GM18502 (cell line): ENCODE results near the gene MSLN.

Source experiments
- ATAC-seq: cut with Tn5 transposase; IDR thresholded peaks from one replicate; pipeline ENCODE4 v1.9.1; 2021; ENCODE audit warnings: mild to moderate bottlenecking; ENCODE audit not compliant: unreplicated experiment, poor library complexity

The MSLN gene

GRCh38 chr16:787978-788398 lies 27.5 kb downstream of the MSLN start, which contains the start of gene RPUSD1:
Gene RPUSD1, minus strand, starts transcription at chr16:788381. Its CDS starts 644 bp downstream, at chr16:787737.
- peak; percentile 28 for ATAC-seq

DNA sequence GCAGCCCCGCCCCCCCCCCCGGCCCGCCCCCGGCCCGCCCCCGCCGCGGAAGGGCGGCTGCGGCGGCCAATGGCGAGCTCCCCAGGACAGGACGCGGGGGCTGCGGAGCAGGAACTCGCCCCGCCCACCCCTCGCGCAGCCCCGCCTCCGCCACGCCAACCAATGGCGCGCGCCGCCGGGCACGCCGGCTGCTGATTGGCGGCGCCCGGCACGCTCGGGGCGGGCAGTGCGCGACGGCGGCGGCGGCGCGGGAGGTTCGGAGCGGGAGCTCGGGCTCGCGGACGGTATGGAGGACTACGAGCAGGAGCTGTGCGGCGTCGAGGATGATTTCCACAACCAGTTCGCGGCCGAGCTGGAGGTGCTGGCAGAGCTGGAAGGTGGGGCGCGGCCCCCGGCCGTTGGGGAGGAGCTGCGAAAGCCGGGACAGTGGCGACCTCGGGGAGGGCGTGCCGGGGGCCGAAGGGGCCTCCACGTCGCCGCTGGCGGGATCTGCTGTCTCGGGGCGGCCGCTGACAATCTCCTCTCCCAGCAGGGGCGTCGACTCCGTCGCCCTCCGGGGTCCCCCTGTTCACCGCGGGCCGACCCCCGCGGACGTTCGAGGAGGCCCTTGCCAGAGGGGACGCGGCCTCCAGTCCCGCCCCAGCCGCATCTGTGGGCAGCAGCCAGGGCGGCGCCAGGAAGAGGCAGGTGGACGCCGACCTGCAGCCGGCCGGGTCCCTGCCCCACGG lies 28.0 kb downstream of the MSLN start, which contains the start of gene CHTF18:
Gene CHTF18, plus strand, starts transcription at position 222 of the 728 bp plus-strand sequence. Its CDS starts 65 bp downstream, at position 287.
- ATAC-seq: peak; percentile 78

DNA sequence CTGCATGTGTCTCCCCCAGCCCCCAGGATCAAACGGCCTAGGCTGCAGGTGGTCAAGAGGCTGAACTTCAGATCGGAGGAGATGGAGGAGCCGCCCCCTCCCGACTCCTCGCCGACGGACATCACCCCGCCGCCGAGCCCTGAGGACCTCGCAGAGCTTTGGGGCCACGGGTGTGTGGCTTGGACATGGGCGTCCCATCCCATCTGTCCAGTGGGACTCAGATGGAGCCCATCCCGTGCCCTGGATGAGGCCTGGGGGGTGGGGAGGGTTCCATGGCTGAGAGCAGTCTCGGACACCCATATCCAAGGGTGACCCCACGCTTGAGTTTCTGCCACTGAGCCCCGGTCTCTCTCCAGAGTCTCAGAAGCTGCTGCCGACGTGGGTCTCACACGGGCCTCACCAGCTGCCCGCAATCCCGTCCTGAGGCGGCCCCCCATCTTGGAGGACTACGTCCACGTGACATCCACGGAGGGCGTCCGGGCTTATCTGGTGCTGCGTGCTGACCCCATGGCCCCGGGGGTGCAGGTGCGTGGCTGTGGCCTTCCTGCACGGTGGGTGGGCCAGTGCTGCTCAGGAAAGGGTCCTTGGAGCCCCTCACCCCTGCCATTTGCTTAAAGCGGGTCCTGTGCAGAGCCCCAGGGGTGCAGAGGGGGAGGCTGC lies 28.8 kb downstream of the MSLN start:
- ATAC-seq: no peak

GRCh38 chr16:790086-790485 lies 29.6 kb downstream of the MSLN start:
- no peak for ATAC-seq

DNA sequence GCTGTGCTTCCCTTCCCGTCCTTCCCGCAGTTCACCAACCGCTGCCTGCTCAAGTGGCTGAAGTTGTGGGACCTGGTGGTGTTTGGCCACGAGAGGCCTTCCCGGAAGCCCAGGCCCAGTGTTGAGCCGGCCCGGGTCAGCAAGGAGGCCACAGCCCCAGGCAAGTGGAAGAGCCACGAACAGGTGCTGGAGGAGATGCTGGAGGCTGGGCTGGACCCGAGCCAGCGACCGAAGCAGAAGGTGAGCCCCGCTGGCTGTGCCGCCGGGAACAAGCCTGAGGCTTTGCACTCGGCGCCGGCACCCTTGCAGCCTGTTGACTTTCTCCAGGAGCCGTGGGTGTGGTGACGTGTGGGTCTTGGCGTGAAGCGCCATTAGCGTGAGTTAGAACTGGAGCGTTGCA lies 30.6 kb downstream of the MSLN start:
- ATAC-seq: no peak

DNA sequence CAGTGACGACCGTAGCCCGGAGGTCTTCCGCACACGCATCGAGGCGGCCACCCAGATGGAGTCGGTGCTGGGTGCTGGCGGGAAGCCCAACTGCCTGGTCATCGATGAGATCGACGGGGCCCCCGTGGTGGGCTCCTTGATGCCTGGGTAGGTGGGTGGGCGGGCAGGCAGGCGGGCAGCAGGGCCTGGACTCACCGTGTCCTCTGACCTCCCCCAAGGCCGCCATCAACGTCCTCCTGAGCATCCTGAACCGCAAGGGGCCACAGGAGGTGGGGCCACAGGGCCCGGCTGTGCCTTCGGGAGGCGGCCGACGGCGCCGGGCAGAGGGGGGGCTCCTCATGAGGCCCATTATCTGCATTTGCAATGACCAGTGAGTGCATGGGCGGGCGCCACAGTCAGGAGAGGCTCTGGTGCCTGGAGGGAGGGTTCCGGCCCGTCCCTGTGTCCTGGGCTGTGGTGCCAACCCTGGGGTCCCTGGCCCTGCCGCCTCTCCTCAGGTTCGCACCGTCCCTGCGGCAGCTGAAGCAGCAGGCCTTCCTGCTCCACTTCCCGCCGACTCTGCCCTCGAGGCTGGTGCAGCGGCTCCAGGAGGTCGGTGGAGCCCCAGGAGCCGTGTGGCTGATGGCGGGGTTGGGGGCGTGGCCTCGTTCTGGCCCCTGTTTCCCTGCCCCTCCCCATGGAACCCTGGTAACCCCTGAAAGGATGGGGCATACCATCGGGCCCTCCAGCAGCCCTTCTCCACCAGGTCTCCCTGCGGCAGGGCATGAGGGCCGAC lies 31.9 kb downstream of the MSLN start:
- no peak for ATAC-seq

DNA sequence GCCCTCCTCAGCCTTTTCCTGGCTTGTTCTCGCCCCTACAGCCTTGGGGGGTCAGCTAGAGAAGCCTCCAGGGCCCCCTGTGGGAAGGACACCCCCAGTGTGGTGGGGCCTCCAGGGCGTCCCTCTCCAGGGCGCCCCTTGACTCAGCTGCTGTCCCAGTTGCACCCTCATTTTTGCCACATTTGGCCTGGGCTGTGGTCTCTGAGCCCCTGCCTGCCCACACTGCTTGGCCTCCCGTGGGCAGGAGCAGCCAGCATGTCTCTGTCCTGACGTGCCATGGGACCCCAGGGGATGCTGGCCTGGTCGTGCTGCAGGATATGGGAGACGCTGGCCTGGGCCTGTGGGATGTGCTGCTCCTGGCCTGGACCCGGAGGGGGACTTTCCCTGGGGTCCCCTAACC lies 32.9 kb downstream of the MSLN start:
- no peak for ATAC-seq

GRCh38 chr16:794091-794822 lies 33.7 kb downstream of the MSLN start:
- no peak for ATAC-seq

GRCh38 chr16:794853-795466 lies 34.4 kb downstream of the MSLN start:
- no peak for ATAC-seq

GRCh38 chr16:795580-796229 lies 35.2 kb downstream of the MSLN start:
- ATAC-seq: no peak

DNA sequence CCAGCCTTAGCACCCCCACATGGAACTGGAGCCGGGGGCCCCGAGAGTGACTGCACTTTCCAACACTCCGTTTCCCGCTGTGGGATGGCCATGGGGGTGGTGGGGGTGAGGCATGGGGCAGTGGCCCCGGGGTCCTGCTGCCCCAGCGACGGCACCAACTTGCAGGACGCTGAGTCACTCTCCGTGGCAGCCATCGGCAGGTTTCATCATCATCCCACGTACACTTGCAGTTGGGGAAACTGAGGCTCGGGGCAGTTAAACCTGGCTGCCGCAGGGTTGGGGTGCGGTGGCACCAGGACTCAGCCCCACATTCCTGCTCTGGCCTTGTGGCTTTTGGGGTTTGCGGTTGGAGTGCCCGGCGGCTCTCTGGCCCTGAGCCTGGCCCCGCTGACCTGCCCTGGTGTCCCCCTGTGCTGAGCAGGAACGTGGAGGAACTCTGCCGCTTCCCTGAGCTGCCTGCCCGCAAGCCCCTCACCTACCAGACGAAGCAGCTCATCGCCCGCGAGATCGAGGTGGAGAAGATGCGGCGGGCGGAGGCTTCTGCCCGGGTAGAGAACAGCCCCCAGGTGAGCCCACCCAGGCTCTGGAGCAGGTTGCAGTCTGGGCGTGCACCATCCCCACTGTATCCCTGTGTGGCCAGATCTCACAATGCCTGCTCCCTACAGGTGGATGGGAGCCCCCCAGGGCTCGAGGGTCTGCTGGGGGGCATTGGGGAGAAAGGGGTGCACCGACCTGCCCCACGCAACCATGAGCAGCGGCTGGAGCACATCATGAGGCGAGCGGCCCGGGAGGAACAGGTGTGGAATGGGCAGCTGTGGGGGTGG lies 36.0 kb downstream of the MSLN start:
- ATAC-seq: no peak

DNA sequence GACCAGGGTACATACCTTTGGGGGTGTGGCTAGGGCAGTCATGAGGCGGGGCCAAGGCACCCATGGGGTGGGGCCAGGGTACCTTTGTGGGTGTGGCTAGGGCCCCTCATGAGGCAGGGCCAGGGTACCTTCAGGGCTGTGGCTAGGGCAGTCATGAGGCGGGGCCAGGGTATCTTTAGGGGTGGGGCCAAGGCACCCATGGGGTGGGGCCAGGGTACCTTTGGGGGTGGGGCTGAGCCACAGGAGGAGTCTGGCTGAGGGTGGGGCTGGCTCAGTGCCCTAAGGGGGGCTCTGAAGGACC lies 36.5 kb downstream of the MSLN start:
- no peak for ATAC-seq

- no peak for ATAC-seq
These were observed 37.2 kb downstream of the MSLN start for GRCh38 chr16:797686-798085.

- ATAC-seq: no peak
These were observed 38.1 kb downstream of the MSLN start for GRCh38 chr16:798666-799065.

DNA sequence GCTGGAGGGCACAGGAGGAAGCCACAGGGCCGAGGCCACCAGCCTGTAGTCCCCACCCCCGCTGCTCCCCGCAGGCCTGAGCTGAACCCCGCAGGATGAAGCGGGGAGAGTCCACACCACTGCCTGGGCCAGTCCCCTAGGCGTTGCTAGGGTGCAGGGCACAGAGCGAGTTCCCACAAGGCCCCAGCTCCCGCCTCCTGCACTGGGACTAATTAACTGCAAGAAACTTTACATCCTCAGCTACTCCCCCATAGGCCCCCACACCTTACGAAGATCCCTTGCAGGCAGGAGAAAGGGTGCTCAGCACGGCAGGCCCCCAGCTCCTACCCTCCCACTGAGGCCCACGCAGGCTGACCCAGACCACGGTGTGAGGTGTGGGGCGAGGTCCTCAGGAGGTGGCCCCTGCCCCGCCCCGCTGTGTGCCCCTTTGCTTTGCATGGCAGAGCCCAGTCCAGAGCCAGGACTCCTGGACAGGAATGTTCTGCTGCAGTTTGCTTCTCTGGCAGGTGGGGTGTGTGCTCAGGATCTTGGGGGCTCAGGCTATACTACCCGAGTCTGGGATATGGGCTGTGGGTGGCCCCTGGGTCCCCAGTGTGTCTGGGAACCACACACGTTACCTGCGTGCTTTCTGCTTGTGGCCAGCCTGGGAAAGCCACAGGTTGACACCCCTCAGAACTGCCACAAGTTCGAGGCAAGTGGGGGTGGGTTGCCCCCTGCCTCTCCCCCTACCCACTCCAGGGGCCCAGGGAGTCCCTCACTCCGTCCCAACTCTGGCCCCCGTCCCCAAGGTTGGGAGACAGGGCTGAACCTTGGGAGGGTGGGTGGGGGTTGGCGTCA lies 38.8 kb downstream of the MSLN start:
- ATAC-seq: no peak

DNA sequence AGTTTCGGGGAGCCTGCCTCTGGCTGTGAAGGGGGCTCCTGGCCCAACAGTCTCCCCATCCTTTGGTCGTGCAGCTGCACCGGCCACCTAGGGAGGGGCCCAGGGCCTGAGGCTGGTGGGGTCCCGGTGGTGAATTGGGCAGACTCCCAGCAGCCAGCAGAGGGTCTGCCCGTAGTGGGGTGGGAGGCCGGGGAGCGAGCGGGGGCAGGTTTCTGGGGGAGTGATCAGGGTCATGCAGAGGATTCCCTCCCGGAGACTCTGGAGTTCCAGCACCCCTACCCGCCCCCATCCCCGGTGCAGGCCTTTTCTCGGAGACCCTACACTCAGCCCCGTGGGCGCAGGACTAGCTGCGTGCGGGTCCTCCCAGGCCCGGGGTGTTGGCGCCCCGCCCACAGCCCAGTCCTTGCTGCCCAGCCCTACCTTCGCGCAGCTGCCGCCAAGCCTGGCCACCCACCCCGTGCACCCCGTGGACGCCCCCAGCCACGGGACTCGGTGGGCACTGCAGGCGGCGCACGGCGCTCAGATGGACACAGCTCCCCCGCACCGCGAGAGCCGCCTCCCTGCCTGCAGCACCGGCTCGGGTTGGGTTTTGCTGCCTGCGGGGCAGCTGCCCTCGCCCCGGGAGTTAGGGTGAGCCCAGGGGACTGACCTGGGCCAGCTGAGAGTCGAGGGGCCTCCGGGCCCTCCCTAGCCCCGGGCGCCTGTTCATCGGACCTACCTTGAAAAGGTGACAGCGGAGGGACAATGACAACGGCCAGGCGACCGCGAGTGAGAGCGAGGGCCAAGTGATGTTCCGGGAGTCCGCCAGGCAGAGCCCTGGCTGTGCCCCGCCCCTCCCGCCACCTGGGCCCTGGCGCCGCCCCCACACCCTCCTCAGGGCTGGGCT lies 39.7 kb downstream of the MSLN start, which contains the start of gene GNG13:
Gene GNG13, minus strand, starts transcription at position 787 of the 886 bp plus-strand sequence. CDS start 1,657 bp downstream, outside the sequence.
- no peak for ATAC-seq
